Thyroid gland (tissue), 4 donors: ENCODE results near the gene ZNF396.

ENCODE experiments used
- CTCF ChIP-seq, 6 experiments: fragments of 200-600 bp in 3 of 6; fragments of 450-650 bp in 3 of 6; sonication (generic) in 3 of 6; IDR thresholded peaks; one replicate each; pipeline ENCODE4 v1.5.1; 2016 to 2019; ENCODE audit warnings: antibody characterized with exemption in 6 of 6, mild to moderate bottlenecking in 2 of 6, inconsistent platforms in 1 of 6, moderate library complexity in 1 of 6
- POLR2A ChIP-seq, 2 donors: fragments of 450-650 bp; IDR thresholded peaks; one replicate each; pipeline ENCODE4 v1.6.1; 2017; ENCODE audit warnings: antibody characterized with exemption in 2 of 2, mild to moderate bottlenecking in 2 of 2, moderate library complexity in 1 of 2

GRCh38 chr18:35352778-35353177 is 24.4 kb downstream of the ZNF396 start:
- TF ChIP-seq CTCF (IDR thresholded peaks at IDR 0.05), result no peak
- no peak for TF ChIP-seq POLR2A (IDR thresholded peaks at IDR 0.05)
